DOHH2 (cell line): Measurements from ENCODE around the gene RNF223.
"Not testable (repeated sequence)": the region's sequence is repeated elsewhere in the genome, so short reads cannot be mapped to it uniquely, and the experiment has no call there.

Experiments used
- H3F3A ChIP-seq: fragments of 200-600 bp; sonication (generic), shearing (Covaris generic); 2 replicates; pipeline ENCODE4 v1.6.0; 2016; ENCODE audit warnings: antibody characterized with exemption, mild to moderate bottlenecking; ENCODE audit not compliant: control insufficient read depth, insufficient read depth
- H3K27ac ChIP-seq: fragments of 200-600 bp; sonication (generic); 2 replicates; pipeline ENCODE4 v1.5.1; 2014; ENCODE audit warnings: low read depth, mild to moderate bottlenecking, low read length, moderate library complexity
- H3K27me3 ChIP-seq: fragments of 200-600 bp; sonication (generic); 2 replicates; pipeline ENCODE4 v1.6.1; 2014; ENCODE audit warnings: mild to moderate bottlenecking, low read length, mixed read lengths; ENCODE audit not compliant: control insufficient read depth
- H3K36me3 ChIP-seq: fragments of 200-600 bp; sonication (generic); 2 replicates; pipeline ENCODE4 v1.6.1; 2014; ENCODE audit warnings: mild to moderate bottlenecking, low read length, moderate library complexity, mixed read lengths; ENCODE audit not compliant: control insufficient read depth
- H3K4me1 ChIP-seq: fragments of 200-600 bp; sonication (generic); 2 replicates; pipeline ENCODE4 v1.6.1; 2014; ENCODE audit warnings: mild to moderate bottlenecking, low read length, mixed read lengths; ENCODE audit not compliant: control insufficient read depth
- H3K4me2 ChIP-seq: fragments of 200-600 bp; sonication (generic); 2 replicates; pipeline ENCODE4 v1.6.0; 2014; ENCODE audit warnings: mild to moderate bottlenecking, low read length, moderate library complexity
- H3K4me3 ChIP-seq: fragments of 200-600 bp; sonication (generic); 2 replicates; pipeline ENCODE4 v1.5.1; 2014; ENCODE audit warnings: mild to moderate bottlenecking, low read length, mixed read lengths
- H3K79me2 ChIP-seq: fragments of 200-600 bp; sonication (generic); 2 replicates; pipeline ENCODE4 v1.6.1; 2014; ENCODE audit warnings: mild to moderate bottlenecking, low read length, mixed read lengths; ENCODE audit not compliant: control insufficient read depth
- H3K9me2 ChIP-seq: fragments of 200-600 bp; sonication (generic); replicated peaks from 2 replicates; pipeline ENCODE4 v1.6.1; 2014; ENCODE audit warnings: mild to moderate bottlenecking, low read length, mixed read lengths; ENCODE audit not compliant: control insufficient read depth
- H3K9me3 ChIP-seq: fragments of 200-600 bp; sonication (generic); 2 replicates; pipeline ENCODE4 v1.6.1; 2014; ENCODE audit warnings: antibody characterized with exemption, low read length, mixed read lengths; ENCODE audit not compliant: control insufficient read depth, insufficient read depth
- H4K20me1 ChIP-seq: fragments of 200-600 bp; sonication (generic); 2 replicates; pipeline ENCODE4 v1.6.0; 2014; ENCODE audit warnings: low read depth, mild to moderate bottlenecking, antibody characterized with exemption, low read length, moderate library complexity; ENCODE audit not compliant: control insufficient read depth, insufficient read depth
- EZH2phosphoT487 ChIP-seq: fragments of 200-600 bp; sonication (generic); IDR thresholded peaks from 2 replicates; pipeline ENCODE4 v1.6.1; 2017; ENCODE audit warnings: borderline replicate concordance, mild to moderate bottlenecking, antibody characterized with exemption, low read length, moderate library complexity, mixed read lengths
- TF ChIP-seq, protein P1 (sequence below): fragments of 200-600 bp; sonication (generic); IDR thresholded peaks from one replicate; pipeline ENCODE4 v1.5.1; 2014; ENCODE audit warnings: antibody characterized with exemption, mild to moderate bottlenecking, low read depth, low read length; ENCODE audit not compliant: poor library complexity, severe bottlenecking

The RNF223 gene

DNA sequence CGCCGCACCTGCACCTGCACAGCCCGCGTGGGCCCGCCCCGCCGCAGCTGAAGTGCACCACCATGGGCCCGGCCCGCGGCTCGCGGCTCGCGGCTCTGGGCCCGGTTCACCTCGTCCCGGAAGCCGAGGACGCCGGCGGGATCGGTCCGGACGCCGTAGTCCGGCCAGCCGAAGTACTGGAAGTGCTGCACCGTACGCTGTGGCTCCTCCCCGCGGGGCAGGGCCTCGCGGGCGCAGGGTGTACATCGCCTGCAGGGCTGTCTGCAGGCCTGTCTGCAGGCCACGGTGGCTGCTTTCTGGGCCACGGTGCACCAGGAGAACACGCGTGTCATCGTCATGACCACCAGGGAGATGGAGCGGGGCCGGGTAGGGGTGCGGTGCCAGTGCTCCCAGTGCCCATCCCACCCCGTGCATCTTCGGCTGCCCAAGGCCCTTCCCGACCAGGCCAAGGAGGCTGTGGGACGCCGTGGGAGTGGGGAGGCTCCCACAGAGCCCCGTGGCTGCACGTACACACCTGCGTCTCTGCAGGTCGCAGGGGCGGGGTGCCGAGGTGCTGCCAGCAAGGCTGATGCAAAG, 6.7 kb downstream of the RNF223 start:
- Histone ChIP-seq H3K27ac (no peak overlapping the region), H3F3A (no peaks in the 10 kb centered on the region), H3K36me3 (no peaks in the 10 kb centered on the region), H4K20me1 (peaks cover 3% of the 10 kb centered on the region; the same call in 1 of the 2 replicates), H3K4me1 (peaks cover 40% of the 10 kb centered on the region), H3K4me3 (no peak overlapping the region), H3K9me3 (no peaks in the 10 kb centered on the region), H3K27me3 (peaks cover 31% of the 10 kb centered on the region), H3K9me2 (no peaks in the 10 kb centered on the region), H3K4me2 (no peak overlapping the region), H3K79me2 (no peaks in the 10 kb centered on the region)
- TF ChIP-seq EZH2phosphoT487 = no peak
- TF ChIP-seq, protein P1, sequence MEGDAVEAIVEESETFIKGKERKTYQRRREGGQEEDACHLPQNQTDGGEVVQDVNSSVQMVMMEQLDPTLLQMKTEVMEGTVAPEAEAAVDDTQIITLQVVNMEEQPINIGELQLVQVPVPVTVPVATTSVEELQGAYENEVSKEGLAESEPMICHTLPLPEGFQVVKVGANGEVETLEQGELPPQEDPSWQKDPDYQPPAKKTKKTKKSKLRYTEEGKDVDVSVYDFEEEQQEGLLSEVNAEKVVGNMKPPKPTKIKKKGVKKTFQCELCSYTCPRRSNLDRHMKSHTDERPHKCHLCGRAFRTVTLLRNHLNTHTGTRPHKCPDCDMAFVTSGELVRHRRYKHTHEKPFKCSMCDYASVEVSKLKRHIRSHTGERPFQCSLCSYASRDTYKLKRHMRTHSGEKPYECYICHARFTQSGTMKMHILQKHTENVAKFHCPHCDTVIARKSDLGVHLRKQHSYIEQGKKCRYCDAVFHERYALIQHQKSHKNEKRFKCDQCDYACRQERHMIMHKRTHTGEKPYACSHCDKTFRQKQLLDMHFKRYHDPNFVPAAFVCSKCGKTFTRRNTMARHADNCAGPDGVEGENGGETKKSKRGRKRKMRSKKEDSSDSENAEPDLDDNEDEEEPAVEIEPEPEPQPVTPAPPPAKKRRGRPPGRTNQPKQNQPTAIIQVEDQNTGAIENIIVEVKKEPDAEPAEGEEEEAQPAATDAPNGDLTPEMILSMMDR = no peak

GRCh38 chr1:1066403-1067283, 7.5 kb downstream of the RNF223 start:
- H3F3A ChIP-seq = no peaks in the 10 kb centered on the region
- no peak overlapping the region for H3K4me2 ChIP-seq
- no peaks in the 10 kb centered on the region for H3K79me2 ChIP-seq
- no peak overlapping the region for H3K4me3 ChIP-seq
- H3K27ac ChIP-seq = no peak overlapping the region
- H3K27me3 ChIP-seq = peaks cover 36% of the 10 kb centered on the region
- H3K9me3 ChIP-seq = no peaks in the 10 kb centered on the region
- H3K4me1 ChIP-seq = peaks cover 40% of the 10 kb centered on the region
- TF ChIP-seq, protein P1 = no peak
- TF ChIP-seq EZH2phosphoT487 = no peak
- no peaks in the 10 kb centered on the region for H3K9me2 ChIP-seq
- H4K20me1 ChIP-seq = peaks cover 3% of the 10 kb centered on the region; the same call in 1 of the 2 replicates
- H3K36me3 ChIP-seq = no peaks in the 10 kb centered on the region

- H3K4me1 ChIP-seq = peaks cover 38% of the 10 kb centered on the region
- not testable (repeated sequence) for H3K4me3 ChIP-seq, H3K9me2 ChIP-seq, H3K36me3 ChIP-seq, H4K20me1 ChIP-seq, H3K79me2 ChIP-seq, H3F3A ChIP-seq, H3K9me3 ChIP-seq, H3K4me2 ChIP-seq, H3K27ac ChIP-seq
- peaks cover 42% of the 10 kb centered on the region for H3K27me3 ChIP-seq
These were observed 8.2 kb downstream of the RNF223 start for GRCh38 chr1:1065940-1066304.

DNA sequence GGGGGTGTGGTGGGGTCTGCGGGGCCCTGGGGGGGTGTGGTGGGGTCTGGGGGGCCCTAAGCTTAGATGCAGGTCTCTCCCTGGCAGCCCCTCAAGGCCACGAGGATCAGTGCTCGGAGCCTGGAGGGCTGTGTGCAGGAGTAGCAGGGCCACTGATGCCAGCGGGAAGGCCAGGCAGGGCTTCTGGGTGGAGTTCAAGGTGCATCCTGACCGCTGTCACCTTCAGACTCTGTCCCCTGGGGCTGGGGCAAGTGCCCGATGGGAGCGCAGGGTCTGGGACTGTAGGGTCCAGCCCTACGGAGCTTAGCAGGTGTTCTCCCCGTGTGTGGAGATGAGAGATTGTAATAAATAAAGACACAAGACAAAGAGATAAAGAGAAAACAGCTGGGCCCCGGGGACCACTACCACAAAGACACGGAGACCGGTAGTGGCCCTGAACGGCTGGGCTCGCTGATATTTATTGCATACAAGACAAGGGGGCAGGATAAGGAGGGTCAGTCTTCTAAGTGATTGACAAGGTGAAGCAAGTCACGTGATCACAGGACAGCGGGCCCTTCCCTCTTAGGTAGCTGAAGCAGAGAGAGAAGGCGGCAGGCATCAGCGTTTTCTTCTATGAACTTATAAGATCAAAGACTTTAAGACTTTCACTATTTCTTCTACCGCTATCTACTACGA, 8.7 kb downstream of the RNF223 start:
- no peak overlapping the region for H3K4me2 ChIP-seq
- peaks cover 3% of the 10 kb centered on the region; the same call in 1 of the 2 replicates for H4K20me1 ChIP-seq
- H3K27ac ChIP-seq = no peak overlapping the region
- no peaks in the 10 kb centered on the region for H3K9me3 ChIP-seq
- H3K4me3 ChIP-seq = no peak overlapping the region
- H3K36me3 ChIP-seq = no peaks in the 10 kb centered on the region
- H3K9me2 ChIP-seq = no peaks in the 10 kb centered on the region
- H3K27me3 ChIP-seq = peaks cover 45% of the 10 kb centered on the region
- no peaks in the 10 kb centered on the region for H3K79me2 ChIP-seq
- peaks cover 33% of the 10 kb centered on the region for H3K4me1 ChIP-seq
- H3F3A ChIP-seq = no peaks in the 10 kb centered on the region
- TF ChIP-seq, protein P1 = no peak
- TF ChIP-seq EZH2phosphoT487 = no peak
